ENCODE results near the gene FBXW2. TPM values are rescaled to one million over a fixed set of nuclear protein-coding genes. Genes with fewer than 3 reads are reported as not detected.

FBXW2 gene
- total RNA-seq, 2 experiments from 2014 or later, result 71.4 to 72.5 TPM

GRCh38 chr9:120720404-120720803 lies 72.8 kb downstream of the FBXW2 start:
- Mint-ChIP-seq H3K36me3 (no peaks in the 10 kb centered on the region), H3K9me3 (no peaks in the 10 kb centered on the region), H3K4me1 (no peaks in the 10 kb centered on the region), H3K4me3 (no peak overlapping the region), H3K27me3 (no peaks in the 10 kb centered on the region), H3K27ac (no peak overlapping the region)
- no peak for DNase-seq

DNA sequence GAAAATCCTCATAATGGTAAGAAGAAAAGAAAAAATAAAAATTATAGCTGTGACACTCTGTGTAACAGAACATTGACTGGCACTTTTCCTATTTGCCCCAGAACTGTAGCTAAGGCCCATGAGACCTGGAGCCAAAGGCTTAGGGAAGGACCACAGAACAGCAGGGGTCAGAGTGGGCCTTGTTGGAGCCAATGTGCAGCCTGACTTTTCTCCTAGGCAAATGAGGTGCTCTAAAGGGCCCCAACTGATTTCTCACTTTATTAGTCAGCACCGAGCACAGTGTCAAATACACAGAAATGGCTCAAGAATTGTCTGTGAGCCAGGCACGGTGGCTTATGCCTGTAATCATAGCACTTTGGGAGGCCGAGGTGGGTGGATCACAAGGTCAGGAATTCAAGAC lies 74.9 kb downstream of the FBXW2 start:
- Mint-ChIP-seq H3K9me3 (no peaks in the 10 kb centered on the region), H3K4me3 (no peak overlapping the region), H3K36me3 (no peaks in the 10 kb centered on the region), H3K4me1 (peaks cover 4% of the 10 kb centered on the region), H3K27ac (no peak overlapping the region), H3K27me3 (no peaks in the 10 kb centered on the region)
- no peak for DNase-seq

- Mint-ChIP-seq H3K27ac (no peak overlapping the region), H3K36me3 (no peaks in the 10 kb centered on the region), H3K4me1 (peaks cover 15% of the 10 kb centered on the region), H3K4me3 (no peak overlapping the region), H3K27me3 (no peaks in the 10 kb centered on the region), H3K9me3 (no peaks in the 10 kb centered on the region)
- DNase-seq, result no peak
These were observed 76.0 kb downstream of the FBXW2 start for GRCh38 chr9:120717176-120717575.

DNA sequence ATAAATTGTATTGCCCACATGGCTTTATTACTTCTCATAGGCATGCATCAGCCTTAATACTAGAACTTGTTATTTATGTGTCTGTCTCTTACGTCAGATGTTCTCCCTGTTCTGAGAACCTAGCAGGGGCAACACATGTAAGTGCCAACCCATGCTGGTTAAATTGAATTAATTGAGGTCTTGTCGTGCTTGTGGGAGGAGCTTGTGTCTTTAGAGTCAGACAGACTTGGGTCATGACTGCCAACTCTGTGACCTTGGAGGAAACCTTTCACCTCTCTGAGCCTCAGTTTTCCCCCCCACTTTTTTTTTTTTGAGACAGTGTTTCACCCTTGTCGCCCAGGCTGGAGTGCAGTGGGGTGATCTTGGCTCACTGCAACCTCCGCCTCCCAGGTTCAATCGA lies 76.7 kb downstream of the FBXW2 start:
- Mint-ChIP-seq H3K9me3 (no peaks in the 10 kb centered on the region), H3K27me3 (no peaks in the 10 kb centered on the region), H3K4me3 (no peak overlapping the region), H3K36me3 (no peaks in the 10 kb centered on the region), H3K4me1 (peaks cover 22% of the 10 kb centered on the region), H3K27ac (no peak overlapping the region)
- no peak for DNase-seq

DNA sequence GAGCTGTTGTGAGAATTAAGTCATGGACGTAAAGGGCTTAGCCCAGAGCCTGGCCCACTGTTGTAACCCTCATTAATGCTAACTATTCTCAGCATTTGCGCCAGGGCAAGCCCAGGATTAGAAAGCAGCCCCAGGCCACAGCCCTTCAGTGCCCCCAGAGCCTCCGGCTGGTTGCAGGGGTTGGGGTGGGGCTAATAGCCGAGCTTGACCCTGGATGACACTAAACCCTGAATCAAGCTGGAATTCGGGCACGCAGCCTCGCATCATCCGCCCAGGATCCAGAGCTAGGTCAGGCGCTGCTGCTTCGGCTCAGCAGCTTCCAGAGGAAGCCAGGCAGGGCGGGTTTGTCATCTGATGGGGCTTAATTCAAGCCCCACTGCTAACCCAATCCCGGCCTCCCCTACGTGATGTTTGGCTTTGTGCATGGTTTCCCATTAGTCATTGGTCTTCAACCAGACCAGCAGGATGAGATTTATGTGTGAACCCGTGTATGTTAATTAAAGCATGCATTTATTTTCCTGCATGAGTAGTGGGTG lies 77.8 kb downstream of the FBXW2 start:
- Mint-ChIP-seq H3K27me3 (no peaks in the 10 kb centered on the region), H3K27ac (no peak overlapping the region), H3K4me3 (peak overlapping the region; percentile 84), H3K9me3 (no peaks in the 10 kb centered on the region), H3K36me3 (no peaks in the 10 kb centered on the region), H3K4me1 (peaks cover 32% of the 10 kb centered on the region)
- DNase-seq, result no peak

DNA sequence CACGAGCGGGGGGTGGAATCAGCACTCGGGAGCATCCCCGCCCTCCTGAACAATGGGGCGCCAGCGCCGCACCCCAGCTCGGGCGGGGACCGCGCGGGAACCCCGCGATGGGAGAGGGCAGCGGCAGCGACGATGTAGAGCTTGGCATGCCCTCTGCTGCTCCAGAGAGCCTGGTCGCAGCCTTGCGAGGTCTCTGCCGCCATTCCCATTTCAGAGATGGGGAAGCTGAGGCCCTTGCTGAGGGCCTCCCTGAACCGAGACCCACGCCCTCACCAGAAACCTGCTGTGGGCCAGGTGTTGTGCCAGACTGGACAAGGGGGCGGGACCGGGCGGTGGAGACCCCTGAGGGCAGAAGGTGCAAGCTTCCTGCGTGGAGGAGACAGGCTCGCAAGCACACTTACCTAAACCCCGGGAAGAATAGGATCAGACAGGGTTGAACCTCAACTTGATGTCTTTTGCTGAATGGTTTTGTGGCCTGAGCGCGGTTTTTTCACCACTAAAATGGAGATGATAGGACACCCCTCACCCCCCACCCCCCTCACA lies 78.3 kb downstream of the FBXW2 start:
- Mint-ChIP-seq H3K27ac (peak overlapping the region; percentile 48), H3K27me3 (no peaks in the 10 kb centered on the region), H3K4me3 (peak overlapping the region; percentile 84), H3K36me3 (no peaks in the 10 kb centered on the region), H3K9me3 (no peaks in the 10 kb centered on the region), H3K4me1 (peaks cover 34% of the 10 kb centered on the region)
- DNase-seq, result no peak

DNA sequence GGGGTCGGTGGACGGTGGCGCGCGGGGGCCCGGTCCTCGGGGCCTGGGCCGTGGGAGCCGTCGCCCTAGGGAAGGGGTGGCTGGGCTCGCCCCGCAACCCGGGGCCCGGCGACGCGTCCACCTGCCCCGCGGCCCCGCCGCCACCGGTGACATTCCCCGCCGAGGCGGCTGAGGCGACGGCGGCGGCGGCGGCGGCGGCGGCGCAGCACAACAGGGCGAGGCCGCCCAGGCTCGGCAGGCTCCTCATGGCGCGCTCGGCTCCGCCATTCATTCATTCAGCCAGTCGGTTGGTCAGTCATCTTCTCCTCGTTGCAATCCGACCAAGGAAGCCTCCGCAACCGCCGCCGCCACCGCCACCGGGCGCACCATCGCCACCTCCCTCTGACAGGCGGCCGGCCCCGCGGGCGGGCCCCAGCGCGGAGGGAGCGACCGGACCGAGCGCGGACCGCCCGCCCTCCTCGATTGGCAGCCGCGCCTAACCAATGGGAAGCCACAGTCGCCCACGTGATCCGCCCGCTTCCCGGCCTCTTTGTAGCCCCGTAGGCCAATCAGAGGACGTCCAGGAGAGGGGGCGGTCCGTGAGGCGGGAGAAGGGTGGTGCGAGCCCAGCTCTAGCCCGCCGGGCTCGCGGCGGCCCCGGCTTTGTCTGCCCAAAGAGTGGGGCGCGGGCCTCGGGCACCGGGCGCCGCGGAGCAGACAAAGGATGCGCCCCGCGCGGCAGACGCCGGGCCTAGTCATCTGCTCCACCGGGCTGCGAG lies 78.9 kb downstream of the FBXW2 start, which contains the start of gene MEGF9:
TSS of gene MEGF9 (minus strand) at position 383 of the 758 bp plus-strand sequence. CDS start at position 271, 112 bp downstream.
- Mint-ChIP-seq H3K27me3 (no peaks in the 10 kb centered on the region), H3K36me3 (no peaks in the 10 kb centered on the region), H3K27ac (peak within 1 kb of the TSS; percentile 75), H3K9me3 (no peaks in the 10 kb centered on the region), H3K4me3 (peak within 1 kb of the TSS; percentile 85), H3K4me1 (peaks cover 36% of the 10 kb centered on the region)
- DNase-seq, result peak; percentile 97

- Mint-ChIP-seq H3K4me3 (peak overlapping the region; percentile 85), H3K9me3 (no peaks in the 10 kb centered on the region), H3K27ac (peak overlapping the region; percentile 63), H3K36me3 (no peaks in the 10 kb centered on the region), H3K27me3 (no peaks in the 10 kb centered on the region), H3K4me1 (peaks cover 39% of the 10 kb centered on the region)
- no peak for DNase-seq
These were observed 79.7 kb downstream of the FBXW2 start for GRCh38 chr9:120713257-120714087.

DNA sequence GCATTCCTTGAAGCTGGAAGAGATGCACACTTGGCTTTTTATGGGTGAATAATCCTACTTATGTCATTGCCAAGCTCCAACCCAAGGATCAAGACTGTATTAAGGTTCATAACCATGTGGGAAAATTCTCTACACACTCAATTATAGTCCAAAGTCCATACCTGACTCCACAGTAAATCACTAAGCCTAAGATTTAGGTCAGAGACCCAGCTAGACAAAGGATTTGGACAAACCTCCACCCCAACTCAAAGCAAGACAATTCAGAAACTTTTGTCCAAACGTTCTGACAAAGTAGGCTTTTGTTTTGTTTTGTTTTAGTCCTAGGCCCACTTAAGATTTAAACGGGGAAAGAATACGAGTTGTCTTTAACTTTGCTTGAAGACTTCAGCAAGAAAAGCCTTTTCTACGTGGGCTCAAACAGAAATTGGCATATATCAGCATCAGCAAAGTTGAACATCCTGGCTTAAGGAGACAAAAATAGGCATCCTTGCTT lies 80.6 kb downstream of the FBXW2 start:
- Mint-ChIP-seq H3K36me3 (peaks cover under 1% of the 10 kb centered on the region), H3K4me3 (peak overlapping the region; percentile 85), H3K27me3 (no peaks in the 10 kb centered on the region), H3K27ac (peak overlapping the region; percentile 75), H3K4me1 (peaks cover 39% of the 10 kb centered on the region), H3K9me3 (no peaks in the 10 kb centered on the region)
- no peak for DNase-seq

GRCh38 chr9:120711841-120712538 lies 81.2 kb downstream of the FBXW2 start:
- peak overlapping the region; percentile 85 for H3K4me3 Mint-ChIP-seq
- no peaks in the 10 kb centered on the region for H3K27me3 Mint-ChIP-seq
- no peaks in the 10 kb centered on the region for H3K9me3 Mint-ChIP-seq
- H3K36me3 Mint-ChIP-seq, result peaks cover 2% of the 10 kb centered on the region
- DNase-seq, result no peak
- H3K4me1 Mint-ChIP-seq, result peaks cover 39% of the 10 kb centered on the region
- peak overlapping the region; percentile 75 for H3K27ac Mint-ChIP-seq

DNA sequence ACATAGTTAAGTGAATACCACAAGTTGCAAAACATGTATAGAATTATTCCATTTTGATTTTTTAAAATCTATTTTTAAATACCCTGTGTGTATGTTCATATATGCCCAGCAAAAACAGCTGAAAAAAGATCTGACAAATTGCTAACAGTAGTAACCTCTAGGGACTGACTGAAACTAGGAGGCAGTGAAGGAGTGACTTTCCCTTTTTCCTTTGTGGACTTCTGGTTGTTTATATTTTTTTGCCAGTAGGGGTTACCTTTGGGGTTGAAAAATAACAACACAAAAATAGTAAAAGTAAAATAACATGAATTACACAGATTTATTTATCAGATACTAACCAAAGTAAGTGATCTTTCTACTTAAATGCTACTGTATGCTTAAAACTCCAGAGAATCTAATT lies 81.9 kb downstream of the FBXW2 start:
- Mint-ChIP-seq H3K4me3 (no peak overlapping the region), H3K9me3 (no peaks in the 10 kb centered on the region), H3K27ac (peak overlapping the region; percentile 6), H3K27me3 (no peaks in the 10 kb centered on the region), H3K36me3 (peaks cover 2% of the 10 kb centered on the region), H3K4me1 (peaks cover 39% of the 10 kb centered on the region)
- DNase-seq, result no peak

- no peak for DNase-seq
- Mint-ChIP-seq H3K9me3 (no peaks in the 10 kb centered on the region), H3K4me1 (peaks cover 39% of the 10 kb centered on the region), H3K27me3 (no peaks in the 10 kb centered on the region), H3K36me3 (peaks cover 2% of the 10 kb centered on the region), H3K4me3 (peak overlapping the region; percentile 79), H3K27ac (peak overlapping the region; percentile 68)
These were observed 82.9 kb downstream of the FBXW2 start for GRCh38 chr9:120710110-120710981.

DNA sequence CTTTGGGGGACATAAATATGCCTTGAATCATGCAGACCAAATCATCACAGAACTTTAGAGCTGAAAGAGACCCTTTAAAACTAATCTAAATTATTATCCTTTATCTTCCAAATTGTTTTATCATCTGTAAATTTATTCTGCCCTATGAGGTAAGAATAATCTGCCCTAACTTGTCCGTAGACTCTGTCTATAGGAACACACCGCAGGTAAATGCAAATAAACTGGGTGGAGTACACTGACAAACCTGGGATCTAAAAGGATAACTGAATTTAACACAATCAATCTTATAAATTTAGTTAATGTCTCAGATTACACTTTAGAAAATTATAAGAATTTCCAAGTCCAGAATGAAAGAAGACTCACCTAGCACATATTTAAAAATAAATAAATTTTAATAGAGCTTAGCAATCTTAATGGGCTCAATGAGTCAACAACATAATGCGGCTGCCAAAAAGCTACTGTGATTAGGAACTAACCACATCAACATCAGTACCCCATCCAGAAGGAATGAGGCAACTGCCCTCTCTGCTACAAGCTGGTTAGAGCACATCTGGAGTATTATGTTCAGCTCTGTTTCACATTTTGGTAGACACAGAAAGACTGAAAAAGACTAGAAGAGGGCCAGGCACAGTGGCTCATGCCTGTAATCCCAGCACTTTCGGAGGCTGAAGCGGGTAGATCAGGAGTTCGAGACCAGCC lies 84.5 kb downstream of the FBXW2 start:
- H3K9me3 Mint-ChIP-seq, result no peaks in the 10 kb centered on the region
- peaks cover 36% of the 10 kb centered on the region for H3K4me1 Mint-ChIP-seq
- no peak overlapping the region for H3K4me3 Mint-ChIP-seq
- no peak for DNase-seq
- H3K27ac Mint-ChIP-seq, result no peak overlapping the region
- H3K27me3 Mint-ChIP-seq, result no peaks in the 10 kb centered on the region
- H3K36me3 Mint-ChIP-seq, result peaks cover 4% of the 10 kb centered on the region

Measured in activated naive CD8-positive, alpha-beta T cell treated with anti-CD3 and anti-CD28 coated beads for 36 hours (primary cell).